ENCODE results near the gene PPIL6.

- TF ChIP-seq POLR2AphosphoS5 (IDR thresholded peaks at IDR 0.05; ENCODE audit: low read depth, low read length) (no peak), SPI1 (IDR thresholded peaks at IDR 0.05; ENCODE audit: low read depth, low read length) (no peak), POLR2A (IDR thresholded peaks at IDR 0.05; ENCODE audit: low read depth, low read length) (no peak), TAF1 (IDR thresholded peaks at IDR 0.05; ENCODE audit: low read depth, low read length) (no peak), PAX5 (IDR thresholded peaks at IDR 0.05; ENCODE audit: insufficient read depth, low read length, severe bottlenecking) (no peak)
Measured at GRCh38 chr6:109436041-109436440, 4.4 kb downstream of the PPIL6 start.

All from GM12891 (cell line).